ENCODE measurements around the gene CCR8.

GRCh38 chr3:39376959-39377634, 47.6 kb downstream of the CCR8 start:
- no peak for TF ChIP-seq SUZ12 (IDR thresholded peaks at IDR 0.05; ENCODE audit: extremely low read depth, insufficient read depth, insufficient read length)
- TF ChIP-seq ZNF274 (IDR thresholded peaks at IDR 0.05; ENCODE audit: low read depth, low read length) = no peak
- no peak for TF ChIP-seq YY1 (IDR thresholded peaks at IDR 0.05; ENCODE audit: insufficient read depth, insufficient read length)
